Measurements from ENCODE around the gene CCDC70.

The CCDC70 gene

GRCh38 chr13:51867062-51867461 is 5.3 kb downstream of the CCDC70 start:
- Histone ChIP-seq H3K4me2 (ENCODE audit: low read depth, low read length) (no peak overlapping the region), H3K79me2 (ENCODE audit: low read length) (no peaks in the 10 kb centered on the region), H3K9me3 (replicated peaks; ENCODE audit: insufficient read depth, low read length) (no peaks in the 10 kb centered on the region), H3K4me3 (ENCODE audit: low read length) (no peak overlapping the region), H3K36me3 (replicated peaks; ENCODE audit: insufficient read depth, low read length) (no peaks in the 10 kb centered on the region), H3K9me2 (replicated peaks; ENCODE audit: insufficient read depth, low read length) (no peaks in the 10 kb centered on the region), H3K27ac (ENCODE audit: low read length) (no peak overlapping the region), H2AFZ (ENCODE audit: low read length) (no peak overlapping the region), H3K9ac (ENCODE audit: low read length) (no peak overlapping the region), H3K27me3 (replicated peaks; ENCODE audit: insufficient read depth, low read length) (no peaks in the 10 kb centered on the region), H3F3A (ENCODE audit: insufficient read depth, low read length) (no peaks in the 10 kb centered on the region), H3K4me1 (ENCODE audit: low read length) (no peaks in the 10 kb centered on the region), H4K20me1 (ENCODE audit: insufficient read depth, low read length) (no peaks in the 10 kb centered on the region)
- no peak for TF ChIP-seq CTCF (IDR thresholded peaks at IDR 0.05; ENCODE audit: low read length)
- no peak for TF ChIP-seq EZH2 (optimal IDR thresholded peaks at IDR 0.05; ENCODE audit: low read depth, low read length)
- TF ChIP-seq EZH2phosphoT487 (IDR thresholded peaks at IDR 0.05; ENCODE audit: low read length): no peak
- no peak for DNase-seq

- H3K4me3 ChIP-seq (ENCODE audit: low read length): no peak overlapping the region
- H3K79me2 ChIP-seq (ENCODE audit: low read length): no peaks in the 10 kb centered on the region
- H3K27ac ChIP-seq (ENCODE audit: low read length): no peak overlapping the region
- no peaks in the 10 kb centered on the region for H3K27me3 ChIP-seq (replicated peaks; ENCODE audit: insufficient read depth, low read length)
- no peaks in the 10 kb centered on the region for H3K4me1 ChIP-seq (ENCODE audit: low read length)
- no peak for TF ChIP-seq CTCF (IDR thresholded peaks at IDR 0.05; ENCODE audit: low read length)
- TF ChIP-seq EZH2phosphoT487 (IDR thresholded peaks at IDR 0.05; ENCODE audit: low read length): no peak
- TF ChIP-seq EZH2 (optimal IDR thresholded peaks at IDR 0.05; ENCODE audit: low read depth, low read length): no peak
- H3F3A ChIP-seq (ENCODE audit: insufficient read depth, low read length): no peaks in the 10 kb centered on the region
- DNase-seq: no peak
- no peaks in the 10 kb centered on the region for H3K9me2 ChIP-seq (replicated peaks; ENCODE audit: insufficient read depth, low read length)
- no peaks in the 10 kb centered on the region for H3K9me3 ChIP-seq (replicated peaks; ENCODE audit: insufficient read depth, low read length)
- no peaks in the 10 kb centered on the region for H4K20me1 ChIP-seq (ENCODE audit: insufficient read depth, low read length)
- H2AFZ ChIP-seq (ENCODE audit: low read length): no peak overlapping the region
- no peaks in the 10 kb centered on the region for H3K36me3 ChIP-seq (replicated peaks; ENCODE audit: insufficient read depth, low read length)
- H3K9ac ChIP-seq (ENCODE audit: low read length): no peak overlapping the region
- H3K4me2 ChIP-seq (ENCODE audit: low read depth, low read length): no peak overlapping the region
Measured at GRCh38 chr13:51869916-51870315, 8.1 kb downstream of the CCDC70 start.

- no peaks in the 10 kb centered on the region for H3K9me3 ChIP-seq (replicated peaks; ENCODE audit: insufficient read depth, low read length)
- no peak overlapping the region for H3K4me2 ChIP-seq (ENCODE audit: low read depth, low read length)
- no peak overlapping the region for H3K4me3 ChIP-seq (ENCODE audit: low read length)
- TF ChIP-seq CTCF (IDR thresholded peaks at IDR 0.05; ENCODE audit: low read length) (no peak), EZH2phosphoT487 (IDR thresholded peaks at IDR 0.05; ENCODE audit: low read length) (no peak), EZH2 (optimal IDR thresholded peaks at IDR 0.05; ENCODE audit: low read depth, low read length) (no peak)
- H3K27me3 ChIP-seq (replicated peaks; ENCODE audit: insufficient read depth, low read length): no peaks in the 10 kb centered on the region
- H3K79me2 ChIP-seq (ENCODE audit: low read length): no peaks in the 10 kb centered on the region
- no peaks in the 10 kb centered on the region for H4K20me1 ChIP-seq (ENCODE audit: insufficient read depth, low read length)
- H3K27ac ChIP-seq (ENCODE audit: low read length): no peak overlapping the region
- no peaks in the 10 kb centered on the region for H3K4me1 ChIP-seq (ENCODE audit: low read length)
- H3F3A ChIP-seq (ENCODE audit: insufficient read depth, low read length): no peaks in the 10 kb centered on the region
- H2AFZ ChIP-seq (ENCODE audit: low read length): no peak overlapping the region
- no peak overlapping the region for H3K9ac ChIP-seq (ENCODE audit: low read length)
- no peaks in the 10 kb centered on the region for H3K36me3 ChIP-seq (replicated peaks; ENCODE audit: insufficient read depth, low read length)
- DNase-seq: no peak
- no peaks in the 10 kb centered on the region for H3K9me2 ChIP-seq (replicated peaks; ENCODE audit: insufficient read depth, low read length)
Measured at GRCh38 chr13:51870616-51871015, 8.8 kb downstream of the CCDC70 start.
